HG03139 (cell line): ENCODE measurements around the gene BICRAL.
"Not testable (repeated sequence)": the region's sequence is repeated elsewhere in the genome, so short reads cannot be mapped to it uniquely, and the experiment has no call there.

Experiments used
- ATAC-seq: cut with Tn5 transposase; IDR thresholded peaks from one replicate; pipeline ENCODE4 v1.9.1; 2021; ENCODE audit not compliant: unreplicated experiment

The BICRAL gene

DNA sequence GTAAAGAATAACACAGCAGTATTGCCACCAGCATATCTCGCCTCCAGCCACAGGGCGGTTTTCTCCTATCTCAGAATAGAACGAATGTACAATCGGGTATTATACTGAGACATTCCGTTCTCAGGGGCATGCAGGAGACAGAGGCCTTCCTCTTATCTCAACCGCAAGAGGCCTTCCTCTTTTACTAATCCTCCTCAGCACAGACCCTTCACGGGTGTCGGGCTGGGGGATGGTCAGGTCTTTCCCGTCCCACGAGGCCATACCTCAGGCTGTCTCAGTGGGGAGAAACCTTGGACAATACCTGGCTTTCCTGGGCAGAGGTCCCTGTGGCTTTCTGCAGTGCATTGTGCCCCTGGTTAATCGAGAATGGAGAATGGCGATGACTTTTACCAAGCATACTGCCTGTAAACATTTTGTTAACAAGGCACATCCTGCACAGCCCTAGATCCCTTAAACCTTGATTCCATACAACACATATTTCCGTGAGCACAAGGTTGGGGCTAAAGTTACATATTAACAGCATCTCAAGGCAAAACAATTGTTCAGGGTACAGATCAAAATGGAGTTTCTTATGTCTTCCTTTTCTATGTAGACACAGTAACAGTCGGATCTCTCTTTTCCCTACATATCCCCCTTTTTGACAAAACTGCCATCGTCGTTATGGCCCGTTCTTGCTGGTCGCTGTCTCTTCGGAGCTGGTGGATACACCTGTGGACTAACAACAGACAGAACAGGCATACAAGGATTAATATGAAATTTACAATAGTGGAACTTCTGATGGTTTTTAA, 112.4 kb downstream of the BICRAL start:
- not testable (repeated sequence) for ATAC-seq

DNA sequence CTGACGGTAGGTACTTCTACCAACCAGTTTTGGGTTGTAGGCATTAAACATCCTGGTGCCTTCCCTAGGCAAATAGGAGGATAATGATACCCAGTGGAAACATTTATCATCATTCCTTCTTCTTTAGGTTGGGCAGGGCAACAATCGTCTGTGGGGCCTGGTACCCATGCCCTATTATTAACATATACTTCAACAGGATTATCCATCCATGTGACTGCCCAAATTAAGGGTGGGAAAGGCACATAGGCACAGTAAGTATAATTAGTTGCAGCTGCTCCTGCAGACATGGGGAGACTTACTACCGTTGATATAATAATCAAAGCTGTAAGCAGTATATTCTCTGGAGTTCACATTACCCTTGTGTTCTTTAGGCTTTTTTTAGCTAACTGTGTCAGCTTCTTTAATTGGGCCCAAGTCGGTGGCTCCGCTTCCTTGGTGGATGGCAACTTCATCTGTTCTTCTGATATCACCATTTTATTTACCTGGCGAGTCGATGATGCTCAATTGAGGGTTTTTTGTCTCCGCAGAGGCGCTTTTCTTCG, 114.4 kb downstream of the BICRAL start:
- ATAC-seq = no peak

DNA sequence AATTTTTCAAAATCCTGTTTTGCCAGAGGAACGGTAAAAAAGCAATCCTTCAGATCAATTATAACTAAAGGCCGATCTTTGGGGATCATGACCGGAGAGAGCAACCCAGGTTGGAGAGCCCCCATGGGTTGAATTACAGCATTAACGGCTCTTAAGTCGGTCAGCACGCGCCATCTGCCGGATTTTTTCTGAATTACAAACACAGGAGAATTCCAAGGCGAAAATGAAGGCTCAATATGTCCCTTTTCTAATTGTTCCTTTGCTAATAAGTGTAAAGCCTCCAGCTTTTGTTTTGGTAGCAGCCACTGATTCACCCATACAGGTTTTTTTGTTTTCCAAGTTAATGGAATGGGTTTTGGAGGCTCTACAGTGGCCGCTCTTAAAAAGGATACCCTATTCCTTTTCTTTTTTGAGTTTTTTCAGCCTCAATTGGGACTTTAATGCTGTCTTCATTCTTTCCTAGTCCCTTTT, 117.1 kb downstream of the BICRAL start:
- ATAC-seq = no peak

DNA sequence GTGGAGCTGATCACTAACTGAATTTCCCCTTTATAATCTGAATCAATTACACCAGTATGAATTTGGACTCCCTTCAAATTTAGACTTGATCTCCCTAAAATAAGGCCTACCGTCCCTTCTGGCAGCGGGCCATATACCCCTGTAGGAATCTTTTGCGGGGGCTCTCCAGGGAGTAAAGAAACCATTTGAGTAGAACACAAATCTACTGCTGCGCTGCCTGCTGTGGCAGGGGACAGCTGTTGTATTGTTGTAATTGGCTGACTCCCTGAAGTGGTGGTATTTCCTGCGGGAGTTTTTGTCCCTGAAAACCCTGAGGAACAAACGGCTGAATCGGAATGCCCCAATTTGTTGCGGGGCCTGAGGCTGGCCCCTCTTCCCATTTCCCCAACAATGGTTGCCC, 118.0 kb downstream of the BICRAL start:
- ATAC-seq = no peak

DNA sequence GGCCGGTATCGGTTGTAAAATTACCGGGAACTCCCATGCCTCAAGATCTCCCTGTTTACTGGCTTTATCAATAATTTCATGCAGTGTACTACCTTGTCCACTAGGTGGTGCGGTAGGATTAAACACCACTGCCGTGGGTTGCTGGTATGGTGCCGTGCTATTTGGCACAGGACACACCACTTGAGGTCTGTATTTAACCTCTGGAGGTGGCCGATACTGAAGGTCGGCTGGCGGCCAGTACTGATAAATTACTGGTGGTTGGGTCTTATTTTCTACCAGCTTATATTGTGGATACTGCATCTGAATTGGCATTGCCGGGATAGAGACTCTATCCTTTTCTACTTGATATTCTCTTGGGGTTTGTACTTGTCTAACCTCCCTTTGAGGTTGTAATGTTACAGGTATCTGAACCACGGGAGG, 119.7 kb downstream of the BICRAL start:
- ATAC-seq = no peak

DNA sequence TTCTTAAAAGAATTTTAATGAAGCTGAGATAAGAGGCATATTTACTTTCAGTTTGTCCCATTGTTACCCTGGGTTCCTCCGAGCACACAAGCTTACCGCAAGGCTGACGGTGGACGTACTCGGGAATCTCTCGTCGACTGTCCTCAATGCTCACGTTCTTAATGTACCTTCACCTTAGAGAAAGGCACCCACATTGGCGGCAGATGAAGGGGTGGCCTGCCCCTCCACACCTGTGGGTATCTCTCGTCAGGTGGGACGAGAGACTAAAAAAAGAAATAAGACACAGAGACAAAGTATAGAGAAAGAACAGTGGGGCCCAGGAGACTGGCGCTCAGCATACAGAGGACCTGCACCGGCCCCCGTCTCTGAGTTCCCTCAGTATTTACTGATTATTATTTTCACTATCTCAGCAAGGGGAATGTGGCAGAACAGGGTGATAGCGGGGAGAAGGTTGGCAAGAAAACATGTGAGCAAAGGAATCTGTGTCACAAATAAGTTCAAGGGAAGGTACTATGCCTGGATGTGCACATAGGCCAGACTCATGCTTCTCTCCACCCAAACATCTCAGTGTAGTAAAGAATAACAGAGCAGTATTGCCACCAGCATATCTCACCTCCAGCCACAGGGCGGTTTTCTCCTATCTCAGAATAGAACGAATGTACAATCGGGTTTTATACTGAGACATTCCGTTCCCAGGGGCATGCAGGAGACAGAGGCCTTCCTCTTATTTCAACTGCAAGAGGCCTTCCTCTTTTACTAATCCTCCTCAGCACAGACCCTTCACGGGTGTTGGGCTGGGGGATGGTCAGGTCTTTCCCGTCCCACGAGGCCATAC, 120.8 kb downstream of the BICRAL start:
- not testable (repeated sequence) for ATAC-seq

DNA sequence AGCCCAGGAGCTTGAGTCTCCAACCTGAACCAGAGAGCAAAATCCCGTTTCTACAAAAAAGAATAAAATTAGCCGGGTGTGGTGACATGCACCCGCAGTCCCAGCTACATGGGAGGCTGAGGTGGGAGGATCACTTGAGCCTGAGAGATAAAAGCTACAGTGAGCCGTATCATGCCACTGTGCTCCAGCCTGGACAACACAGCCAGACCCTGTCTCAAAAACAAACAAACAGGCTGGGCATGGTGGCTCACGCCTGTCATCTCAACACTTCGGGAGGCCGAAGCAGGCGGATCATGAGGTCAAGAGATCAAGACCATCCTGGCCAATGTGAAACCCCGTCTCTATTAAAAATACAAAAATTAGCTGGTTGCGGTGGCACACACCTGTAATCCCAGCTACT, 122.6 kb downstream of the BICRAL start:
- no peak for ATAC-seq

DNA sequence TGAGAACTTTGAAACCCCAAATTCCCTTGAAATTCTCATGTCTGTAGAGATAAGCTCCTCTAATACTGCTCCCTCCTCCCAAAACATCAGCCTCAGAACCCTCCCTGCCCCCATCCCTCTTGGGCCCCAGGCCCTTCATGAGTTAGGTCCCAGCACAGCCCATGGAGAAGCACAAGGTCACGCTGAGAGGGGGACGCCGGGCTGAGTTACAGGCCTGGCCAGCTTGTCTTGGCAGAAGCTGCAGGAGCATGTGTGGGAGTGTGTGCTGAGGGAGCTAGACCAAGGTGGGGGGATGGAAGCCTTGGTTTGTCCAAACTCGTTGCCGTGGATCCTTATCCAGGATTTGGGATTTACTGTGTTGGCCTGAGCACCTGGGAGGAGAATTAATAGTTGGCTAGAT, 125.5 kb downstream of the BICRAL start:
- no peak for ATAC-seq

DNA sequence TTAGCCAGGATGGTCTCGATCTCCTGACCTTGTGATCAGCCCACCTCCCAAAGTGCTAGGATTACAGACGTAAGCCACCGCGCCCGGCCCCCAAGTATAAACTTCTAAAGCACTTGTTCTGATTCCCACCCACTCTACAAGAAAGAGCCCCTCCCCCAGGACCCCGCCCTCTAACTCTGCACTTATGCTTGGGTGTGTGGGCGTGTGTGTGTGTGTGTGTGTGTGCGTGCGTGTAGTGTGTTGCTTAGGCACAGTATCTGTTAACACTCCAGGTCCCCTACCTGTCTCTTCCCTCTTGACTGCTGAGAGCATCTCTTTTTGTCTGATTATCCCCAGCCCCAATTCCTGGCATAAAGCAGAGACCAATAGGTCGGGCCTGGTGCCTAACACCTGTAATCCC, 128.0 kb downstream of the BICRAL start:
- ATAC-seq = no peak

DNA sequence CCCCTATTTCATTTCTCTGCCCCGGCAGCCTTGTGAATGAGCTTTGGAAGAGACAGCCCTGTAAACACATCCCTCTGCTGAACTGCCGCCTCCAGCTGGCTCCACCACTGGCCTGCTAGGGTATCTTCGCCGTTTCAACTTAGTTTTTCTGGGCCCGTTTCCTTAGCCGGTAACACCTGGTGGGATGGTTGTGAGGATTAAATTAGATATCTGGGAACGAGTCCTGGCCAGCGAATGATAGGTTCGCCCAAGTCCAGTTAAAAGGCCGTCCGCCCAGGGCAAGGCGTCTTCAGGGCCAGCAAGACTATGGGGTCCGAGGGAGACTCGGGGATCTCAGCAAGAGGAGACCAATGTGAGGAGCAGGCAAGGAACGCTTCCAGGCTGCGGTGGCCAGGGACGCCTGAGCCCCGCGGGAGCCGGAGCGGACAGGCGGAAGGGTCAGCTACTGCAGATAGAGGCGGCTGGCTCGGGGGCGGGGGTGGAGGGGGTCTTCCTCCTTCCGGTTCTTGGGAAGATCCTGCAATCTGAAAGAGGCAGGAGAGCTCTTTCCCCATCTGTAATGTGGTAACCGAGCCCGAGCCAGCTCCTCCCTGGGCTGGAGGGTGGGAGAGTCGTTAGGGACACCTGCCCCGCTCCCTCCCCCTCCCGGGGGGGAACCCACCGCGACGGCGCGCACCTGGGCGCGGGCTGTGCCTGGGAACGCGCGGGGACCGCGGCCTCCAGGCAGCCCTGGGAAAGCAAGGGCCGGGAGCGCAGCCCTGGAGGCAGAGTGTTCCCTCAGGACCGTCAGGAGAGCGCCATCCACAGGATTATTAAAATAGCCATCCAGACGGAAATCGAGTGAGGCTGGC, 129.5 kb downstream of the BICRAL start:
- no peak for ATAC-seq

DNA sequence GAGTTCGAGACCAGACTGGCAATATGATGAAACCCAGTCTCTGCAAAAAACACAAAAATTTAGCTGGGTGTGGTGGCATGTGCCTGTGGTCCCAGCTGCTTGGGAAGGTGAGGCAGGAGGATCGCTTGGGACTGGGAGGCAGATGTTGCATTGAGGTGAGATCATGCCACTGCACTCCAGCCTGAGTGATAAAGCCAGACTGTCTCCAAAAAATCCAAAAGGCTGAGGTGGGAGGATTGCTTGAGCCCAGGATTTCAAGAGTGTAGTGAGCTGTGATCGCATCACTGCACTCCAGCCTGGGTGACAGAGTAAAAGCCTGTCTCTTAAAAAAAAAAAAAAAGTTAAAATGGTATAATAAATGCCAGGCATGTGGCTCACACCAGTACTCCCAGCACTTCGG, 132.7 kb downstream of the BICRAL start:
- no peak for ATAC-seq

DNA sequence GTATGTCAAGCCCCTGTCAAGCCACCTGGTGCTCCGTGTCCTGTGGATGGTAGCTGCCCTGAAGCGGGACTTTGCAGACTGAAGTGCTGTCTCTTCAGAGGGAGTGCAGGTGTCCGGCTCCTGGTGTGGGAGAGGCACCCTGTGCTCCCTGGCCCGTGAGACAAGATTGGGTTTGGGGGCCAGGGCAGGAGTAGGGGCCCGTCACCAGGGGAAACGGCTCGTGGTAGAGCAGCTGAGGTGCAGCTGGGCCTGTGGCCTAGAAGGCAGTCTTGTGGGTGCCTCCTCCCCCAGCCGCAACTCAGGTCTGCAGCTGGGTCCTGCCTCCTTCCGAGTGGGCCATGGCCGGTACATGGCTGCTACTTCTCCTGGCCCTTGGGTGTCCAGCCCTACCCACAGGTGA, 133.9 kb downstream of the BICRAL start, which contains the start of gene PTCRA:
Gene PTCRA (plus strand): TSS at position 322 of the 400 bp plus-strand sequence. CDS start 17 bp downstream, at position 339.
- no peak for ATAC-seq

DNA sequence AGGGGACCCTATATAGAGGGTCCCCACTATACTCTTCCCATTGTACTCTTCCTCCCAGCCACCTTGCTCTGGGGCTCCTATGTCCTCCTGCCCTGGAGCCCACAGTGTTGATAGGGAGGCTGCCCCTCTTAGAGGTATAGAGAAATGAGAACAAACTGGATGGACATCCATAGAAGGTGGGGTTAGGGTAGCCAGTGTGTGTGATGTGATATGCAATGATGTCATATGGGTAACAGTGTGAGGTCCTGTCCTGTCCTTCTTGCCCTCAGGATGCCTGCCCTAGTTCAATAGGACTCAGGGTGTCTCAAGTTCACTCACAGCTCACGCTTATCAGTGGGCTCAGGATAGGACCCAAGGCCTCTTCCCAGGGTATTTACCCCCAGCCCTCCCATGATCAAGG, 134.4 kb downstream of the BICRAL start:
- ATAC-seq = no peak
